Esophagus muscularis mucosa (tissue), 4 donors: ENCODE data around the gene SLBP. TPM values are rescaled to one million over a fixed set of nuclear protein-coding genes. Genes with fewer than 3 reads are reported as not detected.

Experiments used
- DNase-seq: peaks from one replicate; pipeline ENCODE4 v3.0.0-alpha.2; 2017; ENCODE audit errors: extremely low spot score
- H3K27ac ChIP-seq, 4 donors: fragments of 200-600 bp; sonication (generic); replicated peaks in 1 of 4; 1 replicate in 3 of 4; 2 replicates in 1 of 4; pipeline ENCODE4 v1.5.1; 2016 to 2019; ENCODE audit warnings: mild to moderate bottlenecking in 1 of 4
- H3K27me3 ChIP-seq, 4 donors: fragments of 200-600 bp; sonication (generic); one replicate each; pipeline versions ENCODE4 v1.5.1 to v1.6.0; 2016 to 2019
- H3K36me3 ChIP-seq, 4 donors: fragments of 200-600 bp; sonication (generic); one replicate each; pipeline ENCODE4 v1.5.1; 2016 to 2019
- H3K4me1 ChIP-seq, 4 donors: fragments of 200-600 bp; sonication (generic); one replicate each; pipeline ENCODE4 v1.5.1; 2016 to 2019
- H3K4me3 ChIP-seq, 4 donors: fragments of 200-600 bp; sonication (generic); 1 replicate in 2 of 4; 2 replicates in 2 of 4; pipeline ENCODE4 v1.5.1; 2016 to 2019; ENCODE audit warnings: mild to moderate bottlenecking in 4 of 4, moderate library complexity in 1 of 4
- H3K9me3 ChIP-seq, 4 donors: fragments of 200-600 bp; sonication (generic); 1 replicate in 3 of 4; 2 replicates in 1 of 4; pipeline ENCODE4 v1.5.1; 2016 to 2019
- EP300 ChIP-seq: sonication (generic); formaldehyde crosslinking; IDR thresholded peaks from one replicate; pipeline ENCODE4 v1.6.1; 2017; ENCODE audit warnings: antibody characterized with exemption
- POLR2A ChIP-seq: fragments of 450-650 bp; IDR thresholded peaks from one replicate; pipeline ENCODE4 v1.6.1; 2017; ENCODE audit warnings: antibody characterized with exemption, moderate library complexity, mild to moderate bottlenecking, low read depth
- POLR2AphosphoS5 ChIP-seq, 2 donors: sonication (generic); formaldehyde crosslinking; IDR thresholded peaks; one replicate each; pipeline ENCODE4 v1.6.1; 2017; ENCODE audit warnings: antibody characterized with exemption in 2 of 2
- WGBS: methylation state at CpG from one replicate; pipeline ENCODE4 v1.1.5; 2018; 5-methylcytosine and 5-hydroxymethylcytosine counted together
- intact Hi-C: fragments of 100-400 bp; cut with DNase I; formaldehyde crosslinking; loops from one replicate; pipeline ENCODE4 v1.15.1; 2023
- total RNA-seq, 4 donors: library from RNA; depleted of rRNA; stranded (reverse); fragments of >200 nt; gene quantifications; one replicate each; pipeline versions ENCODE4 v1.1.0 to v1.2.1, GENCODE V29; 2016
- TF ChIP-seq, protein P1 (sequence below), 3 experiments: fragments of 200-600 bp in 2 of 3; fragments of 450-650 bp in 1 of 3; sonication (generic) in 2 of 3; IDR thresholded peaks; one replicate each; pipeline ENCODE4 v1.5.1; 2017 to 2019; ENCODE audit warnings: antibody characterized with exemption in 3 of 3, mild to moderate bottlenecking in 2 of 3, moderate library complexity in 1 of 3

Gene SLBP
- total RNA-seq, 4 donors from 2014 or later = 41.5 to 56.1 (median 45.5) TPM

DNA sequence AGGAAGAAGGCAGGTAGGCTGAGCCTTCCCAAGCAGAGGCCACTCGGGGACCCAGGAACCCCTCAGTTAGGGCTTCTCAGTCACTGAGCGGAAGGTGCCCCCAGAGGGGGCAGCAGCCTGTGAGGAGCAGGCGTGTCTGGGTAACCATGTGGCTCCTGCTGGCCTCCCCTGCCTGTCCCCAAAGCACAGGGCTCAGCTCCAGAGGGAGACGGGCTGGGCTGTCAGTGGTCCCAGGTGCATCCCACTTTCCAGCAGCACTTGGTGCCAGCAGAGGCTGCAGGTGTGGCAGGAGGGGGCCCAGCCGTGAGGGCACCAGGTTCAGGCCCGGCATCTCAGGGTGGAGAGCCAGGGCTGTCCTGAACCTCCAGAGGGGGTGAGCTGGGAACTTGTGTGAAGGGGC lies 31.9 kb upstream of the SLBP start:
- 100% methylated on average over 5 of the region's 6 CpGs for WGBS
- H3K4me3 ChIP-seq = no peak overlapping the region
- DNase-seq = no peak
- H3K4me1 ChIP-seq = peaks cover 0 to 7% (median 5%) of the 10 kb centered on the region in 4 donors
- H3K27me3 ChIP-seq = peaks cover 0 to 25% (median 2%) of the 10 kb centered on the region in 4 donors
- intact Hi-C loops = no loop called here
- peaks cover 4 to 51% (median 45%) of the 10 kb centered on the region in 4 donors for H3K36me3 ChIP-seq
- no peak for TF ChIP-seq POLR2A
- TF ChIP-seq, protein P1, sequence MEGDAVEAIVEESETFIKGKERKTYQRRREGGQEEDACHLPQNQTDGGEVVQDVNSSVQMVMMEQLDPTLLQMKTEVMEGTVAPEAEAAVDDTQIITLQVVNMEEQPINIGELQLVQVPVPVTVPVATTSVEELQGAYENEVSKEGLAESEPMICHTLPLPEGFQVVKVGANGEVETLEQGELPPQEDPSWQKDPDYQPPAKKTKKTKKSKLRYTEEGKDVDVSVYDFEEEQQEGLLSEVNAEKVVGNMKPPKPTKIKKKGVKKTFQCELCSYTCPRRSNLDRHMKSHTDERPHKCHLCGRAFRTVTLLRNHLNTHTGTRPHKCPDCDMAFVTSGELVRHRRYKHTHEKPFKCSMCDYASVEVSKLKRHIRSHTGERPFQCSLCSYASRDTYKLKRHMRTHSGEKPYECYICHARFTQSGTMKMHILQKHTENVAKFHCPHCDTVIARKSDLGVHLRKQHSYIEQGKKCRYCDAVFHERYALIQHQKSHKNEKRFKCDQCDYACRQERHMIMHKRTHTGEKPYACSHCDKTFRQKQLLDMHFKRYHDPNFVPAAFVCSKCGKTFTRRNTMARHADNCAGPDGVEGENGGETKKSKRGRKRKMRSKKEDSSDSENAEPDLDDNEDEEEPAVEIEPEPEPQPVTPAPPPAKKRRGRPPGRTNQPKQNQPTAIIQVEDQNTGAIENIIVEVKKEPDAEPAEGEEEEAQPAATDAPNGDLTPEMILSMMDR (IDR thresholded peaks at IDR 0.05) = no peak
- TF ChIP-seq EP300 = no peak
- TF ChIP-seq POLR2AphosphoS5 (IDR thresholded peaks at IDR 0.05) = no peak
- H3K9me3 ChIP-seq = peaks cover 0 to 5% (median 0%) of the 10 kb centered on the region in 4 donors
- no peak overlapping the region for H3K27ac ChIP-seq

DNA sequence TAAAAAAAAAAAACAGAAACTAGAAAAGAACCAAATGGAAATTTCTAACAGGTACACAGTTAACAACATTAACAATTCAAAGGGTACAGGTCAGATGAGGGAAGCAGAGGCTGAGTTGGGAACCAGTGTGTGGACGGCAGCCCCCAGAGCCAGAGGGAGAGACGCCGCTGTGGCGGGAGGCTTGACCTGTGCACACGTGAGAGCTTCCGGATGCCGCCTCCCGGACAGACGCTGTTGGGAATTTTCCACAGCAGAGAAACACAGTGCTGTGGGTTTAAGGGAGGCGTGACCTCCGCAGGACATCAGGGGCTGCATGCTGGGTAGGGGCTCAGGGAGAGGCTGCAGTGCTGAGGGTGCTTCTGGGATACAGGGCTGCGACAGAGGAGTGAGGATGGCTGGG lies 31.4 kb upstream of the SLBP start:
- Histone ChIP-seq H3K36me3 (peaks cover 4 to 52% (median 47%) of the 10 kb centered on the region in 4 donors), H3K27me3 (peaks cover 0 to 21% (median under 1%) of the 10 kb centered on the region in 4 donors), H3K27ac (no peak overlapping the region), H3K4me1 (peaks cover 0 to 4% (median 3%) of the 10 kb centered on the region in 4 donors), H3K4me3 (no peak overlapping the region), H3K9me3 (peaks cover 0 to 6% (median under 1%) of the 10 kb centered on the region in 4 donors)
- no peak for DNase-seq
- intact Hi-C loops = no loop called here
- 74% methylated on average over 12 of the region's 12 CpGs for WGBS
- TF ChIP-seq, protein P1 (IDR thresholded peaks at IDR 0.05) = no peak
- TF ChIP-seq POLR2AphosphoS5 (IDR thresholded peaks at IDR 0.05) = no peak
- no peak for TF ChIP-seq POLR2A
- TF ChIP-seq EP300 = no peak

DNA sequence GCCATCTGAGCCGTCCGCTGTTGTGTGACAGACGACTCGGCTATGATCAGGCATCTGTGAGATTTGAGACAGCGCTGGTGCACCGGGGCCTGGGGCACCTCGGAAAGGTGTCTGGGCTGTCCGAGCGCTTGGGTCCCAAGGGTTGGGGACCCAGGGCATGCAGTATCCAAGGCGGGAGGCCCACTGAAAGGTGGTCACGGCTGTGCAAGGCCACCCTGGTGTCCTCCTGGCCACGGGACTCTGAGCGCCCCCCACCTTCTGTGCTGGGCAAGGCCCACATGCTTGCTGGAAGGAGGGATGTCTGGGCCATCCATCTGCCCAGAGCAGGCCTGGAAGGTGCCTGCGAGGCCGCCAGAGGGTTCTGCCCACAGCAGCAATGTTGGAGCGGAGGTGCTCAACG lies 29.1 kb upstream of the SLBP start:
- H3K4me3 ChIP-seq = no peak overlapping the region

DNA sequence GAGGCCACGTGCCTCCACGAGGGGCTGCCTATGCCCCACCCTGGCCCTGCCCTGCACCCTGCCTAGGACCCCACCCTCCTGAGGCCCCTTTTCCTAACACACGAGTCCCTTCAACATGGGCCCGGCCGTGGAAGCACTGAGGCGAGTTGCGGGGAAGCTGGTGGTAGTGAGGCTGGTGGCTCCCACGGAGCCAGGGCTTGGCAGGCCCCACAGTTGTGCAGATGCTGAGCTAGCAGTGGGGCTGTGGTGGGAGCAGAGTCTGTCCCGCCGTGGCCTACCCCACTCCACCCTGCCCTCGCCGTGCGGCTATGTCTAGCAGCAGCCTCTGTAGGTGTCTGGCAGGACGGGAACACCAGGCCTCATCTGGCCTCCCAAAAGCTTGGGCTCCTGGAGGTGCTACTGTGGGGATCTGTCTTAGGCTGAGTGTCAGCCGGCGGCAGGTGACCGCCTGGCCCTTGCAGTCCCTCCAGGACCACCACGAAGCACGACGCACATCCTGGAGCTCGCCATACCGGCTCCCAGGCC lies 28.0 kb upstream of the SLBP start:
- H3K4me1 ChIP-seq = no peaks in the 10 kb centered on the region
- WGBS = 93% methylated on average over 13 of the region's 22 CpGs
- H3K4me3 ChIP-seq = no peak overlapping the region
- peaks cover 17 to 81% (median 79%) of the 10 kb centered on the region in 4 donors for H3K36me3 ChIP-seq
- H3K9me3 ChIP-seq = peaks cover 0 to 12% (median 10%) of the 10 kb centered on the region in 4 donors
- DNase-seq = no peak
- intact Hi-C loops = no loop called here
- H3K27me3 ChIP-seq = no peaks in the 10 kb centered on the region
- H3K27ac ChIP-seq = no peak overlapping the region
- TF ChIP-seq, protein P1 (IDR thresholded peaks at IDR 0.05) = no peak
- TF ChIP-seq POLR2AphosphoS5 (IDR thresholded peaks at IDR 0.05) (no peak), EP300 (no peak), POLR2A (no peak)

More for the DNA sequence above, 29.1 kb upstream of the SLBP start:
- Histone ChIP-seq H3K4me1 (no peaks in the 10 kb centered on the region), H3K9me3 (peaks cover 0 to 12% (median 10%) of the 10 kb centered on the region in 4 donors), H3K27me3 (no peaks in the 10 kb centered on the region), H3K27ac (no peak overlapping the region), H3K36me3 (peaks cover 17 to 73% (median 70%) of the 10 kb centered on the region in 4 donors)
- WGBS = 100% methylated on average over 6 of the region's 17 CpGs
- TF ChIP-seq POLR2A (no peak), EP300 (no peak), POLR2AphosphoS5 (IDR thresholded peaks at IDR 0.05) (no peak)
- TF ChIP-seq, protein P1 (IDR thresholded peaks at IDR 0.05) = no peak
- intact Hi-C loops = no loop called here
- no peak for DNase-seq
